ENCODE data around the gene AOPEP. TPM values are rescaled to one million over a fixed set of nuclear protein-coding genes. Genes with fewer than 3 reads are reported as not detected.

Gene AOPEP
- polyA plus RNA-seq, 2 of the 4 experiments (the other 2 are of a cell fraction): 226 to 266 TPM

- TF ChIP-seq KDM5A (IDR thresholded peaks at IDR 0.05) (no peak), ZSCAN20 (CRISPR knock-in tag; IDR thresholded peaks at IDR 0.05) (no peak; the same call in 1 of the 2 replicates), RARB (CRISPR knock-in tag; IDR thresholded peaks at IDR 0.05) (no peak), ZNF302 (CRISPR knock-in tag; IDR thresholded peaks at IDR 0.05) (peak; percentile 11; the same call in 1 of the 2 replicates), TFCP2L1 (CRISPR knock-in tag; IDR thresholded peaks at IDR 0.05) (no peak), EP300 (IDR thresholded peaks at IDR 0.05) (no peak), POLR2AphosphoS2 (conservative IDR thresholded peaks at IDR 0.05; ENCODE audit: low read length) (no peak), EHMT2 (IDR thresholded peaks at IDR 0.05; ENCODE audit: low read depth) (no peak), RFX5 (IDR thresholded peaks at IDR 0.05) (no peak), MAZ (IDR thresholded peaks at IDR 0.05; ENCODE audit: borderline replicate concordance, low read depth, low read length) (no peak), HMGXB4 (CRISPR knock-in tag; IDR thresholded peaks at IDR 0.05; ENCODE audit: borderline replicate concordance) (no peak), ZC3H11A (IDR thresholded peaks at IDR 0.05) (no peak), RNF2 (IDR thresholded peaks at IDR 0.05; ENCODE audit: borderline replicate concordance, low read depth) (no peak), REST (IDR thresholded peaks at IDR 0.05) (no peak), MAFK (IDR thresholded peaks at IDR 0.05; ENCODE audit: partially characterized antibody) (peak; percentile 98), ZFP36 (IDR thresholded peaks at IDR 0.05; ENCODE audit: borderline replicate concordance, partially characterized antibody) (no peak), TP53 (CRISPR knock-in tag; IDR thresholded peaks at IDR 0.05) (no peak)
- TF ChIP-seq, protein P1, sequence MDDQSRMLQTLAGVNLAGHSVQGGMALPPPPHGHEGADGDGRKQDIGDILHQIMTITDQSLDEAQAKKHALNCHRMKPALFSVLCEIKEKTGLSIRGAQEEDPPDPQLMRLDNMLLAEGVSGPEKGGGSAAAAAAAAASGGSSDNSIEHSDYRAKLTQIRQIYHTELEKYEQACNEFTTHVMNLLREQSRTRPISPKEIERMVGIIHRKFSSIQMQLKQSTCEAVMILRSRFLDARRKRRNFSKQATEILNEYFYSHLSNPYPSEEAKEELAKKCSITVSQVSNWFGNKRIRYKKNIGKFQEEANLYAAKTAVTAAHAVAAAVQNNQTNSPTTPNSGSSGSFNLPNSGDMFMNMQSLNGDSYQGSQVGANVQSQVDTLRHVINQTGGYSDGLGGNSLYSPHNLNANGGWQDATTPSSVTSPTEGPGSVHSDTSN (IDR thresholded peaks at IDR 0.05): no peak
- TF ChIP-seq, protein P2, sequence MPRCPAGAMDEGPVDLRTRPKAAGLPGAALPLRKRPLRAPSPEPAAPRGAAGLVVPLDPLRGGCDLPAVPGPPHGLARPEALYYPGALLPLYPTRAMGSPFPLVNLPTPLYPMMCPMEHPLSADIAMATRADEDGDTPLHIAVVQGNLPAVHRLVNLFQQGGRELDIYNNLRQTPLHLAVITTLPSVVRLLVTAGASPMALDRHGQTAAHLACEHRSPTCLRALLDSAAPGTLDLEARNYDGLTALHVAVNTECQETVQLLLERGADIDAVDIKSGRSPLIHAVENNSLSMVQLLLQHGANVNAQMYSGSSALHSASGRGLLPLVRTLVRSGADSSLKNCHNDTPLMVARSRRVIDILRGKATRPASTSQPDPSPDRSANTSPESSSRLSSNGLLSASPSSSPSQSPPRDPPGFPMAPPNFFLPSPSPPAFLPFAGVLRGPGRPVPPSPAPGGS (IDR thresholded peaks at IDR 0.05): no peak
- TF ChIP-seq, protein P3, sequence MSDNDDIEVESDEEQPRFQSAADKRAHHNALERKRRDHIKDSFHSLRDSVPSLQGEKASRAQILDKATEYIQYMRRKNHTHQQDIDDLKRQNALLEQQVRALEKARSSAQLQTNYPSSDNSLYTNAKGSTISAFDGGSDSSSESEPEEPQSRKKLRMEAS (IDR thresholded peaks at IDR 0.05): peak; percentile 75
These were observed 210.9 kb downstream of the AOPEP start (continued) for GRCh38 chr9:94937214-94937903.
